T-cell (primary cell): ENCODE measurements around the gene MATN1. TPM values are rescaled to one million over a fixed set of nuclear protein-coding genes. Genes with fewer than 3 reads are reported as not detected.

ENCODE experiments used
- ATAC-seq, 4 experiments: fragments of 200-7000 bp in 3 of 4; fragments of 150-1000 bp in 1 of 4; cut with Tn5 transposase; replicated peaks in 1 of 4; 1 replicate in 3 of 4; 2 replicates in 1 of 4; pipeline ENCODE4 v1.10.0; 2021; ENCODE audit warnings: moderate library complexity in 3 of 4, mild to moderate bottlenecking in 2 of 4, moderate number of reproducible peaks in 1 of 4
- CTCF ChIA-PET, 2 donors: fragments of 300-600 bp; sonication (Branson Sonifier 250); formaldehyde crosslinking; loops; one replicate each; lab custom pipeline; 2022; ENCODE audit warnings: antibody characterized with exemption in 2 of 2; lab: Charles Lee
- POLR2A ChIA-PET, 2 donors: fragments of 300-600 bp; sonication (Branson Sonifier 250); formaldehyde crosslinking; loops; one replicate each; lab custom pipeline; 2022; ENCODE audit warnings: antibody characterized with exemption in 2 of 2; lab: Charles Lee
- DNase-seq, 35 experiments: peaks; one replicate each; pipeline versions ENCODE4 v3.0.0 to v3.0.0-alpha.2; 2013 to 2023
- H3K27ac ChIP-seq: one replicate; pipeline ENCODE4 v1.5.1; 2013; ENCODE audit warnings: low read length
- H3K27me3 ChIP-seq, 2 experiments: replicated peaks in 1 of 2; 1 replicate in 1 of 2; 2 replicates in 1 of 2; pipeline versions ENCODE4 v1.6.1 to v1.7.0; 2013; ENCODE audit warnings: low read length in 1 of 2, mixed read lengths in 1 of 2; ENCODE audit not compliant: control insufficient read depth in 2 of 2, insufficient read depth in 2 of 2; ENCODE audit errors: extremely low read depth in 1 of 2
- H3K36me3 ChIP-seq, 2 donors: 1 replicate in 1 of 2; 2 replicates in 1 of 2; pipeline versions ENCODE4 v1.6.1 to v1.7.0; 2013; ENCODE audit warnings: low read length in 1 of 2; ENCODE audit not compliant: control insufficient read depth in 2 of 2, insufficient read depth in 1 of 2; ENCODE audit errors: extremely low read depth in 1 of 2
- H3K4me1 ChIP-seq, 2 experiments: 1 replicate in 1 of 2; 2 replicates in 1 of 2; pipeline versions ENCODE4 v1.6.1 to v1.7.0; 2013; ENCODE audit warnings: low read length in 2 of 2, mixed read lengths in 1 of 2; ENCODE audit not compliant: insufficient read depth in 2 of 2, control insufficient read depth in 1 of 2; ENCODE audit errors: extremely low read depth in 1 of 2
- H3K4me3 ChIP-seq, 2 donors: 1 replicate in 1 of 2; 2 replicates in 1 of 2; pipeline versions ENCODE4 v1.5.1 to v1.7.0; 2013; ENCODE audit warnings: mild to moderate bottlenecking in 2 of 2, low read length in 1 of 2, moderate library complexity in 1 of 2; ENCODE audit not compliant: control insufficient read depth in 1 of 2; ENCODE audit errors: extremely low read depth in 1 of 2
- H3K9me3 ChIP-seq: 2 replicates; pipeline ENCODE4 v1.7.0; 2013
- H3K27ac Mint-ChIP-seq, 2 donors: one replicate each; pipeline ENCODE4 v1.8.0; 2020 to 2021; ENCODE audit warnings: mild to moderate bottlenecking in 2 of 2, mixed read lengths in 2 of 2
- H3K27me3 Mint-ChIP-seq, 2 donors: one replicate each; pipeline ENCODE4 v1.8.0; 2021 to 2022; ENCODE audit warnings: mixed read lengths in 2 of 2
- H3K36me3 Mint-ChIP-seq: one replicate; pipeline ENCODE4 v1.8.0; 2021; ENCODE audit warnings: mixed read lengths
- H3K4me1 Mint-ChIP-seq, 3 donors: one replicate each; pipeline ENCODE4 v1.8.0; 2020 to 2022; ENCODE audit warnings: mixed read lengths in 3 of 3, mild to moderate bottlenecking in 1 of 3
- H3K4me3 Mint-ChIP-seq, 3 donors: one replicate each; pipeline ENCODE4 v1.8.0; 2020 to 2022; ENCODE audit warnings: mild to moderate bottlenecking in 3 of 3, mixed read lengths in 3 of 3, moderate library complexity in 3 of 3
- H3K9me3 Mint-ChIP-seq, 3 donors: one replicate each; pipeline ENCODE4 v1.8.0; 2020 to 2022; ENCODE audit warnings: mixed read lengths in 3 of 3
- WGBS: methylation state at CpG from one replicate; pipeline ENCODE4 v1.1.5; 2013; ENCODE audit warnings: missing lambda C conversion rate; ENCODE audit not compliant: insufficient coverage; 5-methylcytosine and 5-hydroxymethylcytosine counted together
- total RNA-seq, 35 experiments: library from RNA in 6 of 35; stranded (reverse) in 6 of 35; fragments of 120-200 nt in 1 of 35; gene quantifications; one replicate each; pipeline versions ENCODE4 v1.2.1 to v1.2.4 and lab custom pipeline; 2013 to 2026

MATN1 gene
- total RNA-seq, 5 donors from 2014 or later (not counting 1 experiment from before 2014, with no cell fraction given): 0.20 to 5.5 (median 0.60) TPM

- Histone ChIP-seq H3K27me3 (peaks cover 0 to 4% of the 10 kb centered on the region in 2 experiments), H3K4me1 (peaks cover 0 to 47% of the 10 kb centered on the region in 2 experiments), H3K27ac (peak overlapping the region; percentile 100), H3K4me3 (peak overlapping the region; percentile 78 to 98), H3K9me3 (no peaks in the 10 kb centered on the region), H3K36me3 (peaks cover 0 to 21% of the 10 kb centered on the region in 2 donors)
- ATAC-seq (peak; percentile 72 to 78 (median 77)), DNase-seq (peak; percentile 60 to 96 (median 78))
- Mint-ChIP-seq H3K9me3 (peaks cover 0 to 4% (median 0%) of the 10 kb centered on the region in 3 donors), H3K4me1 (peaks cover 20 to 44% (median 40%) of the 10 kb centered on the region in 3 donors), H3K36me3 (peaks cover under 1% of the 10 kb centered on the region), H3K4me3 (peak overlapping the region; percentile 74 to 84 (median 83)), H3K27ac (peak overlapping the region; percentile 89 to 92), H3K27me3 (no peaks in the 10 kb centered on the region)
- 0% methylated on average over 63 of the region's 66 CpGs for WGBS
- CTCF ChIA-PET: interaction anchor here (0.6 to 5.4 kb wide), 21 partner anchors 15 to 1540 kb away, joined by 3 to 114 read pairs (median 5); partner anchors contain the start of gene LAPTM5 (in 1 of the 2)
- POLR2A ChIA-PET: interaction anchor here (0.5 to 1.3 kb wide), 11 partner anchors 11 to 1921 kb away, joined by 3 to 18 read pairs (median 5); partner anchors contain the start of genes LAPTM5 (in 1 of the 2), SNRNP40 (in 1 of the 2) and ZCCHC17 (in 1 of the 2)
Observed at GRCh38 chr1:30718636-30719405, 4.6 kb downstream of the MATN1 start.

GRCh38 chr1:30718091-30718635 lies 5.2 kb downstream of the MATN1 start:
- under 1% methylated on average over 26 of the region's 50 CpGs for WGBS
- DNase-seq (peak; percentile 98 to 100 (median 99)), ATAC-seq (peak; percentile 84 to 85 (median 85))
- H3K4me1 Mint-ChIP-seq: peaks cover 18 to 43% (median 40%) of the 10 kb centered on the region in 3 donors
- Histone ChIP-seq H3K27me3 (peaks cover 0 to 4% of the 10 kb centered on the region in 2 experiments), H3K36me3 (peaks cover 0 to 17% of the 10 kb centered on the region in 2 donors), H3K9me3 (no peaks in the 10 kb centered on the region), H3K4me3 (peak overlapping the region; percentile 53), H3K27ac (peak overlapping the region; percentile 77), H3K4me1 (peaks cover 0 to 41% of the 10 kb centered on the region in 2 experiments)
- H3K9me3 Mint-ChIP-seq: peaks cover 0 to 4% (median 0%) of the 10 kb centered on the region in 3 donors
- H3K27me3 Mint-ChIP-seq: no peaks in the 10 kb centered on the region
- H3K4me3 Mint-ChIP-seq: peak overlapping the region; percentile 74 to 89 (median 89)
- POLR2A ChIA-PET: interaction anchor here (0.5 to 1.3 kb wide), 10 partner anchors 12 to 1921 kb away, joined by 3 to 18 read pairs (median 6); partner anchors contain the start of genes LAPTM5 (in 1 of the 2), SNRNP40 (in 1 of the 2) and ZCCHC17 (in 1 of the 2)
- no peaks in the 10 kb centered on the region for H3K36me3 Mint-ChIP-seq
- peak overlapping the region; percentile 91 to 96 for H3K27ac Mint-ChIP-seq
- CTCF ChIA-PET: interaction anchor here (0.6 to 5.4 kb wide), 17 partner anchors 8 to 214 kb away, joined by 3 to 114 read pairs (median 5); partner anchors contain the start of gene LAPTM5 (in 1 of the 2)

DNA sequence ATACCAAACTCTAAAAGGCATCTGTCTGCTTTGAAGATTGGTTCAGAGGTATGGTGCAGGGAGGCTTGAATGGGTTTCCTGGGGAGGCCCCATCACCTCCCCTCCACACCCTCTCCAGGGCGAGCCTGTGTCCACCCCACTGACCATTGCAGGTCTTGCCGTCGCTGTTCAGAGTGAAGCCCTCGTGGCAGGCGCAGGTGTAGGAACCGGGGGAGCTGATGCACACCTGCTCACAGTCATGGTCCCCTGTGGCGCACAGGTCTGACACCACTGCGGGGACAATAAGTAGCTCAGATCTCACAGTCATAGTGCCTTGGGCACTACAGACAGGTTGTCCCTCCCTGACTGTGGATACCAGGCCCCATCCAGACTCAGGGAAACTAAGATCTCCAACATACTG lies 6.7 kb downstream of the MATN1 start:
- Histone ChIP-seq H3K27me3 (peaks cover 0 to 9% of the 10 kb centered on the region in 2 experiments), H3K4me1 (peaks cover 0 to 30% of the 10 kb centered on the region in 2 experiments), H3K4me3 (no peak overlapping the region), H3K36me3 (peaks cover 0 to 3% of the 10 kb centered on the region in 2 donors), H3K27ac (no peak overlapping the region), H3K9me3 (no peaks in the 10 kb centered on the region)
- ATAC-seq: no peak
- H3K9me3 Mint-ChIP-seq: peaks cover 0 to 4% (median 0%) of the 10 kb centered on the region in 3 donors
- WGBS: 94% methylated on average over 8 of the region's 8 CpGs
- H3K27ac Mint-ChIP-seq: peak overlapping the region in 1 of 2 donors; percentile 86
- no peaks in the 10 kb centered on the region for H3K36me3 Mint-ChIP-seq
- DNase-seq: no peak
- peaks cover 0 to 5% of the 10 kb centered on the region in 2 donors for H3K27me3 Mint-ChIP-seq
- H3K4me3 Mint-ChIP-seq: peak overlapping the region; percentile 74 to 77 (median 75)
- peaks cover 18 to 31% (median 30%) of the 10 kb centered on the region in 3 donors for H3K4me1 Mint-ChIP-seq
- POLR2A ChIA-PET: interaction anchor here in 1 of 2 donors (0.6 kb wide), 1 partner anchor 1937 kb away, joined by 12 read pairs; no protein-coding TSS in a partner anchor
- CTCF ChIA-PET: interaction anchor here in 1 of 2 donors (0.8 kb wide), 1 partner anchor 65 kb away, joined by 4 read pairs; no protein-coding TSS in a partner anchor

GRCh38 chr1:30715886-30716285 lies 7.5 kb downstream of the MATN1 start:
- H3K27me3 Mint-ChIP-seq: peaks cover 0 to 5% of the 10 kb centered on the region in 2 donors
- Histone ChIP-seq H3K4me3 (no peak overlapping the region), H3K27ac (no peak overlapping the region), H3K36me3 (no peaks in the 10 kb centered on the region), H3K9me3 (no peaks in the 10 kb centered on the region), H3K27me3 (peaks cover 0 to 9% of the 10 kb centered on the region in 2 experiments), H3K4me1 (peaks cover 0 to 30% of the 10 kb centered on the region in 2 experiments)
- ATAC-seq (no peak), DNase-seq (no peak)
- no peak overlapping the region for H3K4me3 Mint-ChIP-seq
- WGBS: 92% methylated on average over 10 of the region's 11 CpGs
- no peak overlapping the region for H3K27ac Mint-ChIP-seq
- POLR2A ChIA-PET: no interaction called here
- H3K4me1 Mint-ChIP-seq: peaks cover 11 to 24% (median 23%) of the 10 kb centered on the region in 3 donors
- CTCF ChIA-PET: no interaction called here
- peaks cover 0 to 4% (median 0%) of the 10 kb centered on the region in 3 donors for H3K9me3 Mint-ChIP-seq
- no peaks in the 10 kb centered on the region for H3K36me3 Mint-ChIP-seq

DNA sequence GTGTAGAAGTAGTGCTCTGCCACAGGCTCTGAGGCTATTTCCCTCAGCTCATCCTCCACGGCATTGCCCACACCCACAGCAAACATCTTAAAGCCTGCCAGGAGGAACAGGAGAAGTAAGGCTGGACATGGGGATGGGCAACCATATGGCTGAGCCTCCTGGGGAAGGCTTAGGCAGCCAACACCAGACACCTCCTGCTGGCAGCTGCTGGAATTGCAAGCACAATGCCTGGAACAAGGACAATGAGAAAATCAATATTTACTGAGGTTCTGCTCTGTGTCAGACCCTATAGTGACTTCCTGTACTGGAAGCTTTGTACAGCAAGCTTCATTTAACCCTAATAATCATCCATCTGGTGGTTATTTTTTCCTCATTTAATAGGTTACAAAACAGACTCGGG lies 8.2 kb downstream of the MATN1 start:
- ATAC-seq (no peak), DNase-seq (peak in 1 of 35 experiments; percentile 36)
- no peaks in the 10 kb centered on the region for H3K36me3 Mint-ChIP-seq
- CTCF ChIA-PET: no interaction called here
- no CpG with 5 or more reads among the region's 2 CpGs for WGBS
- H3K27me3 ChIP-seq: peaks cover 0 to 9% of the 10 kb centered on the region in 2 experiments
- H3K36me3 ChIP-seq: no peaks in the 10 kb centered on the region
- H3K27ac ChIP-seq: no peak overlapping the region
- no peak overlapping the region for H3K4me3 ChIP-seq
- POLR2A ChIA-PET: no interaction called here
- H3K9me3 ChIP-seq: no peaks in the 10 kb centered on the region
- no peak overlapping the region for H3K27ac Mint-ChIP-seq
- no peak overlapping the region for H3K4me3 Mint-ChIP-seq
- peaks cover 0 to 4% (median 0%) of the 10 kb centered on the region in 3 donors for H3K9me3 Mint-ChIP-seq
- peaks cover 0 to 5% of the 10 kb centered on the region in 2 donors for H3K27me3 Mint-ChIP-seq
- peaks cover 11 to 19% (median 18%) of the 10 kb centered on the region in 3 donors for H3K4me1 Mint-ChIP-seq
- peaks cover 0 to 25% of the 10 kb centered on the region in 2 experiments for H3K4me1 ChIP-seq
